HG02678 (cell line): ENCODE measurements around the gene MKNK2.
"Not testable (repeated sequence)": the region's sequence is repeated elsewhere in the genome, so short reads cannot be mapped to it uniquely, and the experiment has no call there.

Experiments used
- ATAC-seq: cut with Tn5 transposase; IDR thresholded peaks from one replicate; pipeline ENCODE4 v1.9.1; 2021; ENCODE audit warnings: mild to moderate bottlenecking, moderate library complexity; ENCODE audit not compliant: unreplicated experiment

MKNK2 gene

GRCh38 chr19:1997353-1998233, 53.5 kb downstream of the MKNK2 start:
- ATAC-seq, result no peak

- ATAC-seq, result no peak
Observed at GRCh38 chr19:1992759-1993260, 58.2 kb downstream of the MKNK2 start.

- no peak for ATAC-seq
Observed at GRCh38 chr19:1991018-1991913, 59.8 kb downstream of the MKNK2 start.

- ATAC-seq, result no peak
Observed at GRCh38 chr19:1990230-1991017, 60.6 kb downstream of the MKNK2 start.

- ATAC-seq, result no peak
Observed at GRCh38 chr19:1989513-1990229, 61.4 kb downstream of the MKNK2 start.

GRCh38 chr19:1988464-1988863, 62.6 kb downstream of the MKNK2 start:
- not testable (repeated sequence) for ATAC-seq
